NCI-H345 treated with DMSO at 0.1 percent for 48 hours (cell line): Measurements from ENCODE around the gene CPXM1.

Experiments
- DNase-seq: peaks from one replicate; lab custom pipeline; 2025; ENCODE audit not compliant: unreplicated experiment; lab: John Stamatoyannopoulos, UW

CPXM1 gene

GRCh38 chr20:2804041-2804828 lies 3.8 kb upstream of the CPXM1 start:
- no peak for DNase-seq

- no peak for DNase-seq
Measured at GRCh38 chr20:2801286-2801728, 880 bp upstream of the CPXM1 start.

GRCh38 chr20:2799688-2800520 lies 523 bp downstream of the CPXM1 start:
- DNase-seq, result no peak

- DNase-seq, result no peak
Measured at GRCh38 chr20:2799271-2799670, 1.2 kb downstream of the CPXM1 start.

- no peak for DNase-seq
Measured at GRCh38 chr20:2798814-2799213, 1.6 kb downstream of the CPXM1 start.

GRCh38 chr20:2798095-2798805 lies 2.2 kb downstream of the CPXM1 start:
- DNase-seq, result no peak

GRCh38 chr20:2797136-2797983 lies 3.1 kb downstream of the CPXM1 start:
- no peak for DNase-seq

- DNase-seq, result no peak
Measured at GRCh38 chr20:2796011-2796660, 4.3 kb downstream of the CPXM1 start.

GRCh38 chr20:2795451-2795850 lies 5.0 kb downstream of the CPXM1 start:
- no peak for DNase-seq

GRCh38 chr20:2794866-2795447 lies 5.5 kb downstream of the CPXM1 start:
- no peak for DNase-seq

GRCh38 chr20:2794202-2794748 lies 6.2 kb downstream of the CPXM1 start:
- no peak for DNase-seq

- no peak for DNase-seq
Measured at GRCh38 chr20:2793471-2793870, 7.0 kb downstream of the CPXM1 start.

GRCh38 chr20:2783908-2784566 lies 16.4 kb downstream of the CPXM1 start:
- DNase-seq, result no peak

- DNase-seq, result no peak
Measured at GRCh38 chr20:2780948-2781347, 19.5 kb downstream of the CPXM1 start.

- no peak for DNase-seq
Measured at GRCh38 chr20:2778602-2779321, 21.7 kb downstream of the CPXM1 start.

GRCh38 chr20:2775139-2775538 lies 25.3 kb downstream of the CPXM1 start:
- DNase-seq, result no peak

- DNase-seq, result no peak
Measured at GRCh38 chr20:2773812-2774211, 26.6 kb downstream of the CPXM1 start.

GRCh38 chr20:2771631-2772080 lies 28.8 kb downstream of the CPXM1 start:
- no peak for DNase-seq
